ENCODE data around the gene GNA12.

GRCh38 chr7:2824678-2825461 is 19.2 kb downstream of the GNA12 start:
- TF ChIP-seq POLR2A (IDR thresholded peaks at IDR 0.05; ENCODE audit: low read depth, low read length) (no peak), PAX5 (IDR thresholded peaks at IDR 0.05; ENCODE audit: insufficient read depth, low read length, severe bottlenecking) (no peak), POLR2AphosphoS5 (IDR thresholded peaks at IDR 0.05; ENCODE audit: low read depth, low read length) (no peak), TAF1 (IDR thresholded peaks at IDR 0.05; ENCODE audit: low read depth, low read length) (no peak), POU2F2 (IDR thresholded peaks at IDR 0.05; ENCODE audit: low read depth, low read length) (peak; percentile 56)

All from GM12891 (cell line).